HCT116 (cell line): ENCODE data around the gene PLAU.

Source experiments
- EGR1 ChIP-seq: IDR thresholded peaks from 2 replicates; pipeline ENCODE4 v1.6.1; 2012; ENCODE audit warnings: low read depth
- EZH2 ChIP-seq: fragments of 200-600 bp; sonication (generic); IDR thresholded peaks from 2 replicates; pipeline ENCODE4 v1.6.1; 2017; ENCODE audit warnings: antibody characterized with exemption, mixed run types
- EZH2phosphoT487 ChIP-seq: fragments of 200-600 bp; IDR thresholded peaks from 2 replicates; pipeline ENCODE4 v1.6.1; 2018; ENCODE audit warnings: antibody characterized with exemption, borderline replicate concordance
- POLR2A ChIP-seq: IDR thresholded peaks from 2 replicates; pipeline ENCODE4 v1.7.0; 2011; ENCODE audit warnings: borderline replicate concordance; ENCODE audit not compliant: insufficient read depth, insufficient read length; ENCODE audit errors: extremely low read depth
- POLR2AphosphoS5 ChIP-seq: IDR thresholded peaks from 2 replicates; pipeline ENCODE4 v1.6.1; 2011; ENCODE audit warnings: mild to moderate bottlenecking, low read depth, low read length, moderate library complexity
- ZBTB33 ChIP-seq: IDR thresholded peaks from 2 replicates; pipeline ENCODE4 v1.6.1; 2011; ENCODE audit warnings: mild to moderate bottlenecking, low read length, moderate library complexity; ENCODE audit not compliant: insufficient replicate concordance; ENCODE audit errors: extremely low read depth
- ZNF274 ChIP-seq: fragments of 200-500 bp; sonication (Bioruptor generic); IDR thresholded peaks from 2 replicates; pipeline ENCODE4 v1.6.1; 2014; ENCODE audit warnings: mild to moderate bottlenecking, low read depth, low read length, inconsistent platforms
- TF ChIP-seq, protein P1 (sequence below), 3 experiments: fragments of 200-600 bp in 1 of 3; sonication (generic) in 1 of 3; IDR thresholded peaks in 2 of 3; conservative IDR thresholded peaks in 1 of 3; 2 replicates each; pipeline ENCODE4 v1.5.1; 2012 to 2017; ENCODE audit warnings: low read depth in 2 of 3, low read length in 2 of 3, antibody characterized with exemption in 1 of 3, borderline replicate concordance in 1 of 3, control low read depth in 1 of 3, mild to moderate bottlenecking in 1 of 3, mixed read lengths in 1 of 3, mixed run types in 1 of 3, moderate library complexity in 1 of 3; ENCODE audit not compliant: insufficient read depth in 1 of 3
- TF ChIP-seq, protein P2 (sequence below): IDR thresholded peaks from 2 replicates; pipeline ENCODE4 v1.6.1; 2012

DNA sequence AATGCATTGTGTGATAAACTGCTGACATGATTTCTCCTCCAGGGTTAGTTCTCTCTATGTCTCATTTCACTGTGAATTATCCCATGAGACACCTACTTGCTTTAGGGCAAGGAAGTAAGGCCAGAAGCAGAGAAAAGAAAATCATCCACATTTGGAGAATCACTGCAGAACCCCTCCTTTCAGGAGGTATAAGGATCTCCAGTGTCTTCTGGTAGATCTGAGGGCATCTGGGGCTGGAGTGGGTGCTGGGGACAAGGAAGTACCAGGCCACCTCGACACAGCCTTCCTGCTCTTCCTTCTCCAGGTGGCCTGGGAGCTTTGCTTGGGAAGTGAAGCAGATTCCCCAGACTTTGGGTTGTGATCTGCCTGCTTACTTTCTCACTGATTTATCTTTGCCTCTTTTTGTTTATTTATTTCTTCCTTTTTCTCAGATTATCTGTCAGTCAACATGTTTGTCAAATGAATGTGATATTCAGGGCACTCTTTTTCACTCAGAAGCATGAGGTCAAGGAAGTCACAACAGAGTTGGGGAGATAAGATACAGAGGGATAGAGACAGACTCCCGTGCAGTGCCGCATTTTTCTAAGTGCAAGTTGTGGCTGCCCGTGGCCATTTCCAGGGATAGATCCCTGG, 24.2 kb upstream of the PLAU start:
- TF ChIP-seq, protein P1, sequence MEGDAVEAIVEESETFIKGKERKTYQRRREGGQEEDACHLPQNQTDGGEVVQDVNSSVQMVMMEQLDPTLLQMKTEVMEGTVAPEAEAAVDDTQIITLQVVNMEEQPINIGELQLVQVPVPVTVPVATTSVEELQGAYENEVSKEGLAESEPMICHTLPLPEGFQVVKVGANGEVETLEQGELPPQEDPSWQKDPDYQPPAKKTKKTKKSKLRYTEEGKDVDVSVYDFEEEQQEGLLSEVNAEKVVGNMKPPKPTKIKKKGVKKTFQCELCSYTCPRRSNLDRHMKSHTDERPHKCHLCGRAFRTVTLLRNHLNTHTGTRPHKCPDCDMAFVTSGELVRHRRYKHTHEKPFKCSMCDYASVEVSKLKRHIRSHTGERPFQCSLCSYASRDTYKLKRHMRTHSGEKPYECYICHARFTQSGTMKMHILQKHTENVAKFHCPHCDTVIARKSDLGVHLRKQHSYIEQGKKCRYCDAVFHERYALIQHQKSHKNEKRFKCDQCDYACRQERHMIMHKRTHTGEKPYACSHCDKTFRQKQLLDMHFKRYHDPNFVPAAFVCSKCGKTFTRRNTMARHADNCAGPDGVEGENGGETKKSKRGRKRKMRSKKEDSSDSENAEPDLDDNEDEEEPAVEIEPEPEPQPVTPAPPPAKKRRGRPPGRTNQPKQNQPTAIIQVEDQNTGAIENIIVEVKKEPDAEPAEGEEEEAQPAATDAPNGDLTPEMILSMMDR (IDR thresholded peaks at IDR 0.05 in 2 of 3, conservative IDR thresholded peaks at IDR 0.05 in 1 of 3; ENCODE audit: borderline replicate concordance in 1 of 3, insufficient read depth in 1 of 3, low read depth in 2 of 3, low read length in 2 of 3) = no peak
- TF ChIP-seq EZH2 (no peak), POLR2AphosphoS5 (no peak), ZNF274 (no peak), POLR2A (no peak), EGR1 (no peak), EZH2phosphoT487 (no peak), ZBTB33 (no peak)
- TF ChIP-seq, protein P2, sequence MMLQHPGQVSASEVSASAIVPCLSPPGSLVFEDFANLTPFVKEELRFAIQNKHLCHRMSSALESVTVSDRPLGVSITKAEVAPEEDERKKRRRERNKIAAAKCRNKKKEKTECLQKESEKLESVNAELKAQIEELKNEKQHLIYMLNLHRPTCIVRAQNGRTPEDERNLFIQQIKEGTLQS = no peak
